ENCODE data around the gene TMEM106C. TPM values are rescaled to one million over a fixed set of nuclear protein-coding genes. Genes with fewer than 3 reads are reported as not detected.
A peak's percentile ranks its signal among the peaks of the same experiment; 100 is the strongest.

The TMEM106C gene
- total and polyA plus RNA-seq, 2 of the 13 experiments (the other 11 are each of a cell fraction or from before 2014, with no cell fraction given), result 132 to 192 TPM

- in situ Hi-C loops (cut with HindIII; ENCODE audit: extremely low pct_ligation_motif_present, low pct_unique_long_range_greater_than_20kb), result no loop called here
- Histone ChIP-seq H3K36me3 (replicated peaks in 1 of 2; ENCODE audit: control insufficient read depth in 1 of 2, insufficient read depth in 2 of 2, low read length in 2 of 2) (no peaks in the 10 kb centered on the region), H3K4me2 (ENCODE audit: low read depth, low read length) (peak overlapping the region; percentile 73), H3K9ac (ENCODE audit: insufficient read depth, low read depth, low read length) (no peak overlapping the region), H3K27me3 (ENCODE audit: control insufficient read depth in 1 of 2, insufficient read depth in 2 of 2, low read length in 2 of 2) (peaks cover 6 to 53% of the 10 kb centered on the region in 2 experiments), H4K20me1 (ENCODE audit: insufficient read depth, low read length) (no peaks in the 10 kb centered on the region), H3K9me3 (ENCODE audit: low read length) (no peaks in the 10 kb centered on the region), H3K4me1 (ENCODE audit: insufficient read depth, low read length) (peaks cover 46% of the 10 kb centered on the region), H3K27ac (ENCODE audit: extremely low read length, insufficient read depth, low read length) (no peak overlapping the region), H2AFZ (ENCODE audit: low read length) (no peak overlapping the region), H3K4me3 (replicated peaks in 1 of 3; ENCODE audit: insufficient read depth in 1 of 3, low read depth in 2 of 3, low read length in 3 of 3) (peak overlapping the region; percentile 12 to 64 (median 38); a peak in 5 of 6 replicates), H3K79me2 (ENCODE audit: insufficient read depth, low read length) (no peaks in the 10 kb centered on the region)
- no peak for DNase-seq (ENCODE audit: low spot score)
- BruUV-seq (replicated peaks), result no TSS peak
- FAIRE-seq, result no peak
- peak; percentile 16; the same call in 2 of the 3 replicates for ATAC-seq
- ChIA-PET POLR2A (no interaction called here), CTCF (ENCODE audit: low intra/inter-chr PET ratio, low total read pairs) (no interaction called here)
- intact Hi-C loops (cut with micrococcal nuclease; ENCODE audit: unreplicated experiment), result loop anchor here (2.0 to 10.0 kb wide), 2 partner anchors 61 to 103 kb away; partner anchors contain the start of gene SENP1
- WGBS (ENCODE audit: low lambda C conversion rate), result 1% methylated on average over 12 of the region's 57 CpGs
- TF ChIP-seq MEIS1 (CRISPR knock-in tag; IDR thresholded peaks at IDR 0.05; ENCODE audit: borderline replicate concordance) (no peak), FOSL2 (CRISPR knock-in tag; IDR thresholded peaks at IDR 0.05) (no peak), CHD4 (IDR thresholded peaks at IDR 0.05; ENCODE audit: borderline replicate concordance, low read length) (no peak), PAX8 (CRISPR knock-in tag; IDR thresholded peaks at IDR 0.05; ENCODE audit: borderline replicate concordance) (no peak), NFYC (CRISPR knock-in tag; IDR thresholded peaks at IDR 0.05) (no peak), ZBTB8A (CRISPR knock-in tag; IDR thresholded peaks at IDR 0.05; ENCODE audit: borderline replicate concordance, low read depth) (no peak), ZBTB43 (CRISPR knock-in tag; conservative IDR thresholded peaks at IDR 0.05) (no peak), ARID2 (CRISPR knock-in tag; IDR thresholded peaks at IDR 0.05; ENCODE audit: borderline replicate concordance) (no peak), RELA (CRISPR knock-in tag; IDR thresholded peaks at IDR 0.05) (no peak), PPARG (CRISPR knock-in tag; conservative IDR thresholded peaks at IDR 0.05) (no peak), RBFOX2 (IDR thresholded peaks at IDR 0.05; ENCODE audit: low read depth, low read length) (peak; percentile 66; the same call in 1 of the 2 replicates), LRRFIP1 (CRISPR knock-in tag; conservative IDR thresholded peaks at IDR 0.05) (no peak), EP300 (IDR thresholded peaks at IDR 0.05; ENCODE audit: low read depth in 2 of 2, low read length in 2 of 2) (no peak), EP300 (CRISPR knock-in tag; IDR thresholded peaks at IDR 0.05; ENCODE audit: borderline replicate concordance) (no peak), ZFP1 (CRISPR knock-in tag; IDR thresholded peaks at IDR 0.05) (no peak), ZBTB49 (CRISPR knock-in tag; IDR thresholded peaks at IDR 0.05; ENCODE audit: borderline replicate concordance) (no peak), JDP2 (CRISPR knock-in tag; IDR thresholded peaks at IDR 0.05; ENCODE audit: borderline replicate concordance) (no peak), RFXANK (CRISPR knock-in tag; IDR thresholded peaks at IDR 0.05) (no peak), ZNF234 (CRISPR knock-in tag; conservative IDR thresholded peaks at IDR 0.05) (no peak)
These were observed 38.4 kb downstream of the TMEM106C start for GRCh38 chr12:48001505-48002413.

Data from HepG2 (cell line).